HG03060 (cell line): ENCODE results near the gene NOTCH2.

Experiments
- ATAC-seq: cut with Tn5 transposase; IDR thresholded peaks from one replicate; pipeline ENCODE4 v1.9.1; 2021; ENCODE audit warnings: low read depth, moderate number of reproducible peaks; ENCODE audit not compliant: unreplicated experiment

NOTCH2 gene

GRCh38 chr1:119952496-119952895, 117.0 kb downstream of the NOTCH2 start:
- ATAC-seq: no peak

GRCh38 chr1:119948342-119949214, 120.9 kb downstream of the NOTCH2 start:
- no peak for ATAC-seq

- no peak for ATAC-seq
These were observed 122.0 kb downstream of the NOTCH2 start for GRCh38 chr1:119947468-119947867.

- ATAC-seq: no peak
These were observed 122.7 kb downstream of the NOTCH2 start for GRCh38 chr1:119946724-119947123.

GRCh38 chr1:119943216-119943615, 126.2 kb downstream of the NOTCH2 start:
- ATAC-seq: no peak

DNA sequence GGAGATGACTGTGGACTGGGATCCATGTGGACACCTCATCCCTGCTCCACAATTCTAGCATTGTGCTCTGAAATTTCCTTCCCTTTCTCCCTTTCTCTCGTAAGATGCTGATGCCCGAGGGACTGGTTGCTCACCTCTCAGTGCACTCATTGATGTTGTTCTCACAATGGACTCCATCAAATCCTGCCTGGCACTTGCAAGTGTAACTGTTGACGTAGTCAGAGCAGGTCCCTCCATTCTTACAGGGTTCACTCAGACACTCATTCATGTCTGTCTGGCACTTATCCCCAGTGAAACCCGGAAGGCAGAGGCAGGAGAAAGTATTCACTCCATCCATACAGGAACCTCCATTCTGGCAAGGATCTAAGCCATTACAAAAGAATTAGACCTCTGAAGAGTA, 128.1 kb downstream of the NOTCH2 start:
- ATAC-seq: no peak

DNA sequence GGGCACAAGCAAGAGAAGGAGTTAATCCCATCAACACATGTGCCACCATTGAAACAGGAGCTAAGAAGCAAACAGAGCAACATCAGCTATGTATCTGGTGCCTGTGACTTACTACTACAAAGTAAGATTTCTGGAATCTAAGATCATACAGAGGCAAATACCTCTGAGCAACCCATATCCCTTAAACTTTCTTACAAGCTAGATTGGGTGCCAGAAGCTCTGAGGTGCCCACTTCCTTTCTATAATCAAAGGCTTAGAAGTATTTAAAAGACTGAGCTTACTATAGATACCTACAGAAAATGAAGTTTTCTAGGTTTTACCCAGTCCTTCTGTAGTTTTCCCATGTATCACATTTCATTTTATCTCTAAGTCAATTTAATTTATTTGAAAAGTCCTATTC, 128.8 kb downstream of the NOTCH2 start:
- ATAC-seq: no peak

DNA sequence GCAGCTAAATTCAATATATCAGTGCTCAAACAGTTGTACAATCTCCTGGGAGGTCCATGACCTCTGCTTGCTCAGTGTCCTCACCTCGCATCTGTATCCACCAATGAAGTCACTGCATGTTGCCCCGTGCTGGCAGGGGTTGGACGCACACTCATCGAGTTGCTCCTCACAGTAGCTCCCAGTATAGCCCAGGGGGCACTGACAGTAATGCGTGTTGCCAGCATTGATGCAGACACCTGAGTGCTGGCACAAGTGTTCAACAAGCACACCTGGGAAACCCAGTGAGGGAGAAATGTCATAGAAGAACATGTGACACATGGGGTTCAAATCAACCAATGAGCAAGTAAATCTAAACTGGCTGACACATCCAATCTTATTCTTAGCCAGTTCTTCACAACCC, 132.3 kb downstream of the NOTCH2 start:
- no peak for ATAC-seq

GRCh38 chr1:119935915-119936314, 133.5 kb downstream of the NOTCH2 start:
- no peak for ATAC-seq

- ATAC-seq: no peak
These were observed 134.1 kb downstream of the NOTCH2 start for GRCh38 chr1:119935373-119935772.

- no peak for ATAC-seq
These were observed 136.1 kb downstream of the NOTCH2 start for GRCh38 chr1:119933397-119933796.

- ATAC-seq: no peak
These were observed 139.7 kb downstream of the NOTCH2 start for GRCh38 chr1:119929643-119930315.

DNA sequence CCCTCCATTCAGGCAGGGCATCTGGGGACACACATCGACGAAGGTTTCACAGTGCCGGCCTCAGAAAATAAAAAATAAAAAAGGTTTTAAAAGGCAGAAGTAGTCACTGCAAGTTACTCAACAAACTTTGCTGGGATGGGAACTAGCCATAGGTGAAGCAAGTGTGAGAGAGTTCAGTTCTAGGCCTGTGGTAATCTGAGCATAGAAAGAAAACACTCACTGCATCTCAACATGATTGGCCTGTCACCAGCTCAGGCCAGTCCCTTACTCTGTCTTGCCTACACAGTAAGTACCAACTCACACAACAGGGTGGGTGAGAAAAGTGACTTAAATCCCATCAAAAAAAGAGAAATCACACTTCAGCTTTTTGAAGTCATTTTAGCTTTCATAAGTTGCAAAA, 142.9 kb downstream of the NOTCH2 start:
- ATAC-seq: no peak

DNA sequence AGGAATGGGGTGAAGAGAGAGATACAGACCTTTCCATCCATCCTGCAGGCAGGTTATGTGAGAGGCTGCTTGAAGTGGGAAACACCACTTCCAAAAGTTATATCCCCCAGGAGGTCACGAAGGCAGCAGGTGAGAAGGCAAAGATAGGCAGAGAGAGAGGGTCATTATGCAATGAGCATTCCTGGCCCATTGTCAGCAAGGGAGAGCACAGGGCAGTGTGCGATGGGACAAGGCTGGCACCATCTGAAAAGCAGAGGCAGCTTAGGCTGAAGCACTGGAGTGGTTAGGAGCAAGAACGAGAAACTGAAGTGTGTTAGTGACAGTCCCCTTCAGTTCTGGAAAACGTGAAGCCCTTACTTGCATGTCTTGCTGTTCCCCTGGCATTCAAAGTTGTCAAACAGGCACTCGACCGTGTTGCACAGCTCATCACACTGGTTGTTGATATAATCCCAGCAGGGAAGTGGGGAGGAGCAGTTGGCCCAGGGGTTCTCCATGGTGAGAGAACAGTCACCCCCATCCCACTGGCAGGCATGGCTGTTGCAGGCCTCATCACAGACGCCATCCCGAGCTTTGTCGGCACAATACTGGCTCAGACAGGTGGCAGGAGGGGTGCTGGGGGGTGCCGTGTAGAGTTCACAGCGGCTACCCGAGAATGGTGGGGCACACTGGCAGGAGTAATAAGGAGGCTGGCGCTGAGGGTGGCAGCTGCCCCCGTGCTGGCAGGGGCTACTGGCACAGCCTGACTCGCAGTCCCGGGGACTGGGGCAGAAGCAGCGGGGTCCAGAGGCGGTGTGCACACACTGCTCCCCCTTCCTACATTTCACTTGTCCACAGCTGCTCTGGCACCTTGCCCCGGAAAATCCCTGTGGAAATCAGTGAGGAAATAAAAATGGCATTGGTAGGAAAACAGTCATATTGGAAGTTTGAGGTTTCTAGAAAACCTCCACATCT, 144.2 kb downstream of the NOTCH2 start:
- no peak for ATAC-seq

- no peak for ATAC-seq
These were observed 149.1 kb downstream of the NOTCH2 start for GRCh38 chr1:119920104-119920968.

- no peak for ATAC-seq
These were observed 150.2 kb downstream of the NOTCH2 start for GRCh38 chr1:119919241-119919640.

DNA sequence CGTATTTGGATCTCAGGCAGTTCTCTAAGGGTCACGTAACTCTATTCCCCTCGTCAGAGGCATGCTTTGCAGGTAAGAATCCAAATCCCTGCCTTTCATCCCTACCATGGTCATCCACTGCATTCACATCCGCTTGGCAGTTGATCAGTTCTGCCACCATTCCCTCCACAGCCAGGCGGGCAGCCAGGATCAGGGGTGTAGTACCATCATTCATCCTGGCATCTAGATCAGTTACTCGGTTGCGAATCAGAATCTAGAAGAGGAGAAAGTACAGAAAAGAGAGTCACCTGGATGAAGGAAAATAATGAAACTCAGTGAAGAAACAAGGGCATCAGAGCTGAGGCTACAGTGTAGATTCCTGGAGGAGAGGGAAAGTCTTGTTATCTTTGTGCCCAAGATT, 151.2 kb downstream of the NOTCH2 start:
- ATAC-seq: no peak

- no peak for ATAC-seq
These were observed 152.0 kb downstream of the NOTCH2 start for GRCh38 chr1:119917304-119918055.

DNA sequence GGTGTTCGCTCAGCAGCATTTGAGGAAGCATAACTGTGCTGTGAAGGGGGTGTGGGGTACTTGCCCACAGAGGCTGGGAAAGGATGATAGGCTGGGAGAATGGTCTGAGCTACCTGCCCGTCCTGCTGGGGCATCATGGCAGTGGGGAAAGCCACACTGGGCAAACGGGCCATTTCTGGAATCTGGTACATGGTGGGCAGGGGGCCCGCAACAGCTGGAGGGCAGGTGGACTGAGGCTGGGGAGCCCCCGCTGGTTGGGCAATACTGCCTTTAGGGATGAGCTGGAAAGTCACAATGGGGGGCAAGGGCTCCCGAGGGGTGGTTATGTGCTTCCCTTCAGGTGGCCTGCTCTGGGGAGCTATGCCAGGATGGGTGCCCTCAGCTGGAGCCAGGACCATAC, 153.9 kb downstream of the NOTCH2 start:
- no peak for ATAC-seq
